Effector memory CD8-positive, alpha-beta T cell (primary cell): ENCODE measurements around the gene SUPV3L1.
"Not testable (repeated sequence)": the region's sequence is repeated elsewhere in the genome, so short reads cannot be mapped to it uniquely, and the experiment has no call there.

Experiments
- ATAC-seq: fragments of 150-1000 bp; cut with Tn5 transposase; replicated peaks from 2 replicates; pipeline ENCODE4 v1.10.0; 2021; ENCODE audit warnings: mild to moderate bottlenecking, moderate library complexity
- DNase-seq, 3 experiments: peaks; one replicate each; pipeline ENCODE4 v3.0.0; 2021
- H3K27ac Mint-ChIP-seq, 2 donors: one replicate each; pipeline ENCODE4 v1.8.0; 2022; ENCODE audit warnings: mild to moderate bottlenecking in 2 of 2, mixed read lengths in 2 of 2, moderate library complexity in 2 of 2
- H3K27me3 Mint-ChIP-seq, 2 donors: one replicate each; pipeline ENCODE4 v1.8.0; 2022; ENCODE audit warnings: mixed read lengths in 2 of 2
- H3K36me3 Mint-ChIP-seq: one replicate; pipeline ENCODE4 v1.8.0; 2022; ENCODE audit warnings: mild to moderate bottlenecking, moderate library complexity, mixed read lengths; ENCODE audit not compliant: insufficient read depth
- H3K4me1 Mint-ChIP-seq, 2 donors: one replicate each; pipeline ENCODE4 v1.8.0; 2022; ENCODE audit warnings: low read depth in 2 of 2, mixed read lengths in 2 of 2
- H3K4me3 Mint-ChIP-seq, 2 donors: one replicate each; pipeline ENCODE4 v1.8.0; 2022; ENCODE audit warnings: mild to moderate bottlenecking in 2 of 2, mixed read lengths in 2 of 2, moderate library complexity in 2 of 2
- H3K9me3 Mint-ChIP-seq, 2 donors: one replicate each; pipeline ENCODE4 v1.8.0; 2022; ENCODE audit warnings: mixed read lengths in 2 of 2
- total RNA-seq, 9 experiments: gene quantifications; one replicate each; lab custom pipeline; 2026; lab: John Stamatoyannopoulos, UW

Gene SUPV3L1
- total RNA-seq = 38.5 to 71.0 (median 63.0) reads per million in 9 experiments

GRCh38 chr10:69179743-69180524, at the start of gene SUPV3L1:
Gene SUPV3L1 (plus strand): TSS chr10:69180234. CDS start chr10:69180292, 58 bp downstream.
- H3K4me3 Mint-ChIP-seq = peak within 1 kb of the TSS; percentile 94 to 96
- peaks cover 29% of the 10 kb centered on the region for H3K36me3 Mint-ChIP-seq
- ATAC-seq (peak; percentile 78), DNase-seq (peak; percentile 83 to 87 (median 84))
- H3K27ac Mint-ChIP-seq = peak within 1 kb of the TSS; percentile 98 to 100
- peaks cover 29 to 38% of the 10 kb centered on the region in 2 donors for H3K4me1 Mint-ChIP-seq
- H3K9me3 Mint-ChIP-seq = no peaks in the 10 kb centered on the region
- no peaks in the 10 kb centered on the region for H3K27me3 Mint-ChIP-seq

GRCh38 chr10:69130251-69130650, 49.8 kb upstream of the SUPV3L1 start:
- Mint-ChIP-seq H3K4me3 (peak overlapping the region; percentile 5 to 57), H3K27ac (peak overlapping the region; percentile 4 to 74), H3K36me3 (peaks cover 38% of the 10 kb centered on the region), H3K27me3 (no peaks in the 10 kb centered on the region), H3K4me1 (peaks cover 19 to 38% of the 10 kb centered on the region in 2 donors), H3K9me3 (no peaks in the 10 kb centered on the region)
- ATAC-seq = no peak
- DNase-seq = no peak

- no peak overlapping the region for H3K4me3 Mint-ChIP-seq
- DNase-seq = no peak
- no peaks in the 10 kb centered on the region for H3K9me3 Mint-ChIP-seq
- no peaks in the 10 kb centered on the region for H3K27me3 Mint-ChIP-seq
- ATAC-seq = no peak
- H3K27ac Mint-ChIP-seq = peak overlapping the region in 1 of 2 donors; percentile 68
- peaks cover 18 to 52% of the 10 kb centered on the region in 2 donors for H3K4me1 Mint-ChIP-seq
- H3K36me3 Mint-ChIP-seq = peaks cover 30% of the 10 kb centered on the region
Observed at GRCh38 chr10:69139961-69140360, 40.1 kb upstream of the SUPV3L1 start.

GRCh38 chr10:69141304-69141703, 38.7 kb upstream of the SUPV3L1 start:
- no peak overlapping the region for H3K4me3 Mint-ChIP-seq
- no peak for DNase-seq
- peaks cover 26% of the 10 kb centered on the region for H3K36me3 Mint-ChIP-seq
- H3K27me3 Mint-ChIP-seq = no peaks in the 10 kb centered on the region
- H3K27ac Mint-ChIP-seq = peak overlapping the region in 1 of 2 donors; percentile 53
- H3K4me1 Mint-ChIP-seq = peaks cover 19 to 59% of the 10 kb centered on the region in 2 donors
- no peaks in the 10 kb centered on the region for H3K9me3 Mint-ChIP-seq
- no peak for ATAC-seq

GRCh38 chr10:69142074-69142473, 38.0 kb upstream of the SUPV3L1 start:
- not testable (repeated sequence) for ATAC-seq, H3K4me3 Mint-ChIP-seq, H3K9me3 Mint-ChIP-seq, H3K27me3 Mint-ChIP-seq, DNase-seq
- Mint-ChIP-seq H3K27ac (peak overlapping the region; percentile 38 to 44), H3K4me1 (peaks cover 23 to 65% of the 10 kb centered on the region in 2 donors), H3K36me3 (peaks cover 18% of the 10 kb centered on the region)

- Mint-ChIP-seq H3K36me3 (peaks cover 18% of the 10 kb centered on the region), H3K4me1 (peaks cover 24 to 65% of the 10 kb centered on the region in 2 donors), H3K27me3 (no peaks in the 10 kb centered on the region), H3K27ac (peak overlapping the region; percentile 38 to 44), H3K4me3 (no peak overlapping the region), H3K9me3 (no peaks in the 10 kb centered on the region)
- DNase-seq (no peak), ATAC-seq (no peak)
Observed at GRCh38 chr10:69142983-69143382, 37.1 kb upstream of the SUPV3L1 start.

GRCh38 chr10:69145329-69145728, 34.7 kb upstream of the SUPV3L1 start:
- DNase-seq = no peak
- peaks cover 15% of the 10 kb centered on the region for H3K36me3 Mint-ChIP-seq
- ATAC-seq = no peak
- no peaks in the 10 kb centered on the region for H3K9me3 Mint-ChIP-seq
- H3K27me3 Mint-ChIP-seq = no peaks in the 10 kb centered on the region
- peak overlapping the region; percentile 63 to 65 for H3K27ac Mint-ChIP-seq
- no peak overlapping the region for H3K4me3 Mint-ChIP-seq
- H3K4me1 Mint-ChIP-seq = peaks cover 26 to 57% of the 10 kb centered on the region in 2 donors

- Mint-ChIP-seq H3K4me1 (peaks cover 24 to 57% of the 10 kb centered on the region in 2 donors), H3K36me3 (peaks cover 15% of the 10 kb centered on the region), H3K9me3 (no peaks in the 10 kb centered on the region), H3K27me3 (no peaks in the 10 kb centered on the region), H3K4me3 (no peak overlapping the region), H3K27ac (peak overlapping the region; percentile 63 to 65)
- no peak for ATAC-seq
- DNase-seq = no peak
Observed at GRCh38 chr10:69145864-69146263, 34.2 kb upstream of the SUPV3L1 start.

GRCh38 chr10:69146759-69147158, 33.3 kb upstream of the SUPV3L1 start:
- peaks cover 14% of the 10 kb centered on the region for H3K36me3 Mint-ChIP-seq
- no peak for ATAC-seq
- H3K27me3 Mint-ChIP-seq = no peaks in the 10 kb centered on the region
- peak overlapping the region; percentile 26 to 42 for H3K27ac Mint-ChIP-seq
- DNase-seq = no peak
- H3K4me3 Mint-ChIP-seq = peak overlapping the region in 1 of 2 donors; percentile 16
- H3K9me3 Mint-ChIP-seq = no peaks in the 10 kb centered on the region
- peaks cover 26 to 56% of the 10 kb centered on the region in 2 donors for H3K4me1 Mint-ChIP-seq

- Mint-ChIP-seq H3K27me3 (no peaks in the 10 kb centered on the region), H3K9me3 (no peaks in the 10 kb centered on the region), H3K27ac (peak overlapping the region in 1 of 2 donors; percentile 42), H3K4me1 (peaks cover 14 to 32% of the 10 kb centered on the region in 2 donors), H3K4me3 (no peak overlapping the region), H3K36me3 (peaks cover 15% of the 10 kb centered on the region)
- DNase-seq (no peak), ATAC-seq (no peak)
Observed at GRCh38 chr10:69151984-69152383, 28.1 kb upstream of the SUPV3L1 start.

- no peak for ATAC-seq
- Mint-ChIP-seq H3K36me3 (peaks cover 28% of the 10 kb centered on the region), H3K27ac (peak overlapping the region in 1 of 2 donors; percentile 44), H3K27me3 (no peaks in the 10 kb centered on the region), H3K9me3 (no peaks in the 10 kb centered on the region), H3K4me3 (no peak overlapping the region), H3K4me1 (peaks cover 12 to 28% of the 10 kb centered on the region in 2 donors)
- no peak for DNase-seq
Observed at GRCh38 chr10:69153227-69153626, 26.8 kb upstream of the SUPV3L1 start.

- Mint-ChIP-seq H3K9me3 (no peaks in the 10 kb centered on the region), H3K36me3 (peaks cover 77% of the 10 kb centered on the region), H3K4me1 (peaks cover 0 to 5% of the 10 kb centered on the region in 2 donors), H3K27me3 (no peaks in the 10 kb centered on the region), H3K27ac (no peak overlapping the region), H3K4me3 (no peak overlapping the region)
- DNase-seq = no peak
- ATAC-seq = no peak
Observed at GRCh38 chr10:69160809-69161241, 19.2 kb upstream of the SUPV3L1 start.

GRCh38 chr10:69168493-69168892, 11.5 kb upstream of the SUPV3L1 start:
- H3K9me3 Mint-ChIP-seq = no peaks in the 10 kb centered on the region
- H3K27ac Mint-ChIP-seq = no peak overlapping the region
- no peak overlapping the region for H3K4me3 Mint-ChIP-seq
- H3K27me3 Mint-ChIP-seq = no peaks in the 10 kb centered on the region
- peaks cover 84% of the 10 kb centered on the region for H3K36me3 Mint-ChIP-seq
- H3K4me1 Mint-ChIP-seq = peaks cover 0 to 5% of the 10 kb centered on the region in 2 donors
- ATAC-seq (no peak), DNase-seq (no peak)
